ENCODE data around the gene GNG8.

Gene GNG8

DNA sequence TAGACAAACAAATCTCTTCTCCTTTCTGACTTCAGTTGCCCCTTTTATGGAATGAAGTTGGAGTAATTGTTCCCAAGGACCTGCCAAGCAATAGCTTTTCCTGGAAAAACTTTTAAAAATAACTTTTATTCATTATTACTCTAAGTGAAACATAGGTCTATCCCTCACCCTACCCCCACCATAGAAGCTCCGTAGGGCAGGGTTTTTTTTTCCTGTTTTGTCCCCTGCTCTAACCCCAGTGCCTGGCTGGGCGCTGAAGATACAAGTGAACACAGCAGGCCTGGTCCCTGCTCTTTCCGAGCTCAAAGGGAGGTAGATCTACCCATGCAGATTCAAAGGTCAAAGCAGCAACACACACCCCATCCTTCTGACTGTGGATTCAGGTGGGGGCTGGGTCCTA is 8.7 kb upstream of the GNG8 start:
- Histone ChIP-seq H3K4me1 (ENCODE audit: control insufficient read depth, insufficient read depth, low read length) (no peaks in the 10 kb centered on the region), H3K4me3 (ENCODE audit: low read depth, low read length) (no peak overlapping the region), H3K36me3 (ENCODE audit: control insufficient read depth in 2 of 2, insufficient read depth in 1 of 2, low read length in 2 of 2) (no peaks in the 10 kb centered on the region), H3K27ac (ENCODE audit: extremely low read depth, low read depth, low read length) (no peak overlapping the region), H3K9me3 (ENCODE audit: control insufficient read depth, insufficient read depth, low read depth, low read length) (no peaks in the 10 kb centered on the region)
- POLR2A ChIA-PET = interaction anchor here (0.6 to 1.6 kb wide), 2 partner anchors 44 to 66 kb away, joined by 4 to 5 read pairs; partner anchors contain the start of gene CALM3
- TF ChIP-seq, protein P1, sequence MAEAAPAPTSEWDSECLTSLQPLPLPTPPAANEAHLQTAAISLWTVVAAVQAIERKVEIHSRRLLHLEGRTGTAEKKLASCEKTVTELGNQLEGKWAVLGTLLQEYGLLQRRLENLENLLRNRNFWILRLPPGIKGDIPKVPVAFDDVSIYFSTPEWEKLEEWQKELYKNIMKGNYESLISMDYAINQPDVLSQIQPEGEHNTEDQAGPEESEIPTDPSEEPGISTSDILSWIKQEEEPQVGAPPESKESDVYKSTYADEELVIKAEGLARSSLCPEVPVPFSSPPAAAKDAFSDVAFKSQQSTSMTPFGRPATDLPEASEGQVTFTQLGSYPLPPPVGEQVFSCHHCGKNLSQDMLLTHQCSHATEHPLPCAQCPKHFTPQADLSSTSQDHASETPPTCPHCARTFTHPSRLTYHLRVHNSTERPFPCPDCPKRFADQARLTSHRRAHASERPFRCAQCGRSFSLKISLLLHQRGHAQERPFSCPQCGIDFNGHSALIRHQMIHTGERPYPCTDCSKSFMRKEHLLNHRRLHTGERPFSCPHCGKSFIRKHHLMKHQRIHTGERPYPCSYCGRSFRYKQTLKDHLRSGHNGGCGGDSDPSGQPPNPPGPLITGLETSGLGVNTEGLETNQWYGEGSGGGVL (tag by site-specific recombination; IDR thresholded peaks at IDR 0.05) = no peak
- no peak for TF ChIP-seq ZNF16 (tag by site-specific recombination; IDR thresholded peaks at IDR 0.05; ENCODE audit: low read depth)
- TF ChIP-seq, protein P2, sequence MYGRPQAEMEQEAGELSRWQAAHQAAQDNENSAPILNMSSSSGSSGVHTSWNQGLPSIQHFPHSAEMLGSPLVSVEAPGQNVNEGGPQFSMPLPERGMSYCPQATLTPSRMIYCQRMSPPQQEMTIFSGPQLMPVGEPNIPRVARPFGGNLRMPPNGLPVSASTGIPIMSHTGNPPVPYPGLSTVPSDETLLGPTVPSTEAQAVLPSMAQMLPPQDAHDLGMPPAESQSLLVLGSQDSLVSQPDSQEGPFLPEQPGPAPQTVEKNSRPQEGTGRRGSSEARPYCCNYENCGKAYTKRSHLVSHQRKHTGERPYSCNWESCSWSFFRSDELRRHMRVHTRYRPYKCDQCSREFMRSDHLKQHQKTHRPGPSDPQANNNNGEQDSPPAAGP (tag by site-specific recombination; IDR thresholded peaks at IDR 0.05) = no peak
- TF ChIP-seq, protein P3, sequence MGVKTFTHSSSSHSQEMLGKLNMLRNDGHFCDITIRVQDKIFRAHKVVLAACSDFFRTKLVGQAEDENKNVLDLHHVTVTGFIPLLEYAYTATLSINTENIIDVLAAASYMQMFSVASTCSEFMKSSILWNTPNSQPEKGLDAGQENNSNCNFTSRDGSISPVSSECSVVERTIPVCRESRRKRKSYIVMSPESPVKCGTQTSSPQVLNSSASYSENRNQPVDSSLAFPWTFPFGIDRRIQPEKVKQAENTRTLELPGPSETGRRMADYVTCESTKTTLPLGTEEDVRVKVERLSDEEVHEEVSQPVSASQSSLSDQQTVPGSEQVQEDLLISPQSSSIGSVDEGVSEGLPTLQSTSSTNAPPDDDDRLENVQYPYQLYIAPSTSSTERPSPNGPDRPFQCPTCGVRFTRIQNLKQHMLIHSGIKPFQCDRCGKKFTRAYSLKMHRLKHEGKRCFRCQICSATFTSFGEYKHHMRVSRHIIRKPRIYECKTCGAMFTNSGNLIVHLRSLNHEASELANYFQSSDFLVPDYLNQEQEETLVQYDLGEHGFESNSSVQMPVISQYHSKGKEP (tag by site-specific recombination; IDR thresholded peaks at IDR 0.05) = no peak
- TF ChIP-seq, protein P4, sequence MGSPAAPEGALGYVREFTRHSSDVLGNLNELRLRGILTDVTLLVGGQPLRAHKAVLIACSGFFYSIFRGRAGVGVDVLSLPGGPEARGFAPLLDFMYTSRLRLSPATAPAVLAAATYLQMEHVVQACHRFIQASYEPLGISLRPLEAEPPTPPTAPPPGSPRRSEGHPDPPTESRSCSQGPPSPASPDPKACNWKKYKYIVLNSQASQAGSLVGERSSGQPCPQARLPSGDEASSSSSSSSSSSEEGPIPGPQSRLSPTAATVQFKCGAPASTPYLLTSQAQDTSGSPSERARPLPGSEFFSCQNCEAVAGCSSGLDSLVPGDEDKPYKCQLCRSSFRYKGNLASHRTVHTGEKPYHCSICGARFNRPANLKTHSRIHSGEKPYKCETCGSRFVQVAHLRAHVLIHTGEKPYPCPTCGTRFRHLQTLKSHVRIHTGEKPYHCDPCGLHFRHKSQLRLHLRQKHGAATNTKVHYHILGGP (tag by site-specific recombination; IDR thresholded peaks at IDR 0.05) = no peak
- TF ChIP-seq ZNF571 (tag by site-specific recombination; IDR thresholded peaks at IDR 0.05) = no peak
- no peak for TF ChIP-seq ZNF585B (tag by site-specific recombination; IDR thresholded peaks at IDR 0.05)
- TF ChIP-seq ZNF366 (tag by site-specific recombination; conservative IDR thresholded peaks at IDR 0.05) = no peak
- TF ChIP-seq RBAK (tag by site-specific recombination; IDR thresholded peaks at IDR 0.05) = no peak
- TF ChIP-seq, protein P5, sequence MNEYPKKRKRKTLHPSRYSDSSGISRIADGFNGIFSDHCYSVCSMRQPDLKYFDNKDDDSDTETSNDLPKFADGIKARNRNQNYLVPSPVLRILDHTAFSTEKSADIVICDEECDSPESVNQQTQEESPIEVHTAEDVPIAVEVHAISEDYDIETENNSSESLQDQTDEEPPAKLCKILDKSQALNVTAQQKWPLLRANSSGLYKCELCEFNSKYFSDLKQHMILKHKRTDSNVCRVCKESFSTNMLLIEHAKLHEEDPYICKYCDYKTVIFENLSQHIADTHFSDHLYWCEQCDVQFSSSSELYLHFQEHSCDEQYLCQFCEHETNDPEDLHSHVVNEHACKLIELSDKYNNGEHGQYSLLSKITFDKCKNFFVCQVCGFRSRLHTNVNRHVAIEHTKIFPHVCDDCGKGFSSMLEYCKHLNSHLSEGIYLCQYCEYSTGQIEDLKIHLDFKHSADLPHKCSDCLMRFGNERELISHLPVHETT (tag by site-specific recombination; IDR thresholded peaks at IDR 0.05) = no peak
- TF ChIP-seq KLF1 (tag by site-specific recombination; IDR thresholded peaks at IDR 0.05) = no peak
- TF ChIP-seq ZNF837 (tag by site-specific recombination; IDR thresholded peaks at IDR 0.05) = no peak
- TF ChIP-seq ZNF664 (tag by site-specific recombination; IDR thresholded peaks at IDR 0.05) = no peak
- TF ChIP-seq ZNF768 (tag by site-specific recombination; IDR thresholded peaks at IDR 0.05) = no peak
- no peak for TF ChIP-seq ZNF558 (tag by site-specific recombination; IDR thresholded peaks at IDR 0.05)
- no peak for TF ChIP-seq ZNF274 (IDR thresholded peaks at IDR 0.05; ENCODE audit: low read length)
- no peak for TF ChIP-seq ZNF274 (tag by site-specific recombination; IDR thresholded peaks at IDR 0.05; ENCODE audit: borderline replicate concordance)
- no peak for TF ChIP-seq ZNF707 (tag by site-specific recombination; IDR thresholded peaks at IDR 0.05)
- CTCF ChIA-PET = interaction anchor here (0.7 to 2.0 kb wide), 5 partner anchors 13 to 59 kb away, joined by 3 to 8 read pairs (median 3); no protein-coding TSS in a partner anchor

DNA sequence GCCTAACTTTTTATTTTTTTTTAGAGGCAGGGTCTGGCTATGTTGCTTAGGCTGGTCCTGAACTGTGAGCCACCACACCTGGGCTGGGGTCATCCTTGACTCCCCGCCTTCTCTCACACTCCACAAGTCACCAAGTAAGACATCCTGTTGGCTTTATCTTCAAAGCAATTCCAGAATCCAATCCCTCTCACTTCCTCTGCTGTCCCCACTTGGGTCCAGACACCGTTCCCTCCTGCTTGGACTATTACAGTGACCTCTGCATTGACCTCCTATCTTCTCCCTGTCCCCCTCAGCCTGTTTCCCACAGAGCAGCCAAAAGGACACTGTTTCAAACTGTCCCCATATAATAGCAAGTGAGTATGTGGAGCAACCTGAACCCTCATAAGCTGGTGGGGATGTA is 4.7 kb upstream of the GNG8 start:
- Histone ChIP-seq H3K4me1 (ENCODE audit: control insufficient read depth, insufficient read depth, low read length) (no peaks in the 10 kb centered on the region), H3K36me3 (ENCODE audit: control insufficient read depth in 2 of 2, insufficient read depth in 1 of 2, low read length in 2 of 2) (no peaks in the 10 kb centered on the region), H3K27ac (ENCODE audit: extremely low read depth, low read depth, low read length) (no peak overlapping the region), H3K9me3 (ENCODE audit: control insufficient read depth, insufficient read depth, low read depth, low read length) (no peaks in the 10 kb centered on the region), H3K4me3 (ENCODE audit: low read depth, low read length) (no peak overlapping the region)
- TF ChIP-seq ZNF121 (tag by site-specific recombination; IDR thresholded peaks at IDR 0.05) (no peak), ZNF707 (tag by site-specific recombination; IDR thresholded peaks at IDR 0.05) (no peak), SCRT2 (tag by site-specific recombination; IDR thresholded peaks at IDR 0.05) (no peak), MYNN (tag by site-specific recombination; IDR thresholded peaks at IDR 0.05; ENCODE audit: borderline replicate concordance) (no peak)
- TF ChIP-seq, protein P6, sequence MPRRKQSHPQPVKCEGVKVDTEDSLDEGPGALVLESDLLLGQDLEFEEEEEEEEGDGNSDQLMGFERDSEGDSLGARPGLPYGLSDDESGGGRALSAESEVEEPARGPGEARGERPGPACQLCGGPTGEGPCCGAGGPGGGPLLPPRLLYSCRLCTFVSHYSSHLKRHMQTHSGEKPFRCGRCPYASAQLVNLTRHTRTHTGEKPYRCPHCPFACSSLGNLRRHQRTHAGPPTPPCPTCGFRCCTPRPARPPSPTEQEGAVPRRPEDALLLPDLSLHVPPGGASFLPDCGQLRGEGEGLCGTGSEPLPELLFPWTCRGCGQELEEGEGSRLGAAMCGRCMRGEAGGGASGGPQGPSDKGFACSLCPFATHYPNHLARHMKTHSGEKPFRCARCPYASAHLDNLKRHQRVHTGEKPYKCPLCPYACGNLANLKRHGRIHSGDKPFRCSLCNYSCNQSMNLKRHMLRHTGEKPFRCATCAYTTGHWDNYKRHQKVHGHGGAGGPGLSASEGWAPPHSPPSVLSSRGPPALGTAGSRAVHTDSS (tag by site-specific recombination; IDR thresholded peaks at IDR 0.05) = no peak
- ChIA-PET POLR2A (interaction anchor here (0.6 to 1.3 kb wide), 3 partner anchors 40 to 1933 kb away, joined by 3 read pairs; no protein-coding TSS in a partner anchor), CTCF (interaction anchor here (0.6 to 1.6 kb wide), 5 partner anchors 24 to 372 kb away, joined by 3 to 7 read pairs (median 3); no protein-coding TSS in a partner anchor)

Measured in HEK293 (cell line).